Panc1 (cell line): Measurements from ENCODE around the gene CDHR5. TPM values are rescaled to one million over a fixed set of nuclear protein-coding genes. Genes with fewer than 3 reads are reported as not detected.

ENCODE experiments used
- ATAC-seq: fragments of 200-7000 bp; cut with Tn5 transposase; 2 replicates; pipeline ENCODE4 v1.9.1; 2020; ENCODE audit warnings: mild to moderate bottlenecking, moderate library complexity
- BruUV-seq: library from RNA; stranded (reverse); fragments of 400-500 nt; replicated peaks from 2 replicates; lab custom pipeline; 2021; lab: Mats Ljungman, UMichigan
- CTCF ChIA-PET: fragments of 300-600 bp; sonication (Branson Sonifier 250); formaldehyde crosslinking; loops from one replicate; lab custom pipeline; 2022; ENCODE audit warnings: antibody characterized with exemption; lab: Charles Lee
- POLR2A ChIA-PET: fragments of 300-600 bp; sonication (Branson Sonifier 250); formaldehyde crosslinking; loops from one replicate; lab custom pipeline; 2022; ENCODE audit warnings: antibody characterized with exemption; lab: Charles Lee
- DNase-seq: peaks from one replicate; pipeline ENCODE4 v3.0.0-alpha.2; 2010; ENCODE audit warnings: low read depth, low spot score
- H3K27ac ChIP-seq: 2 replicates; pipeline ENCODE4 v1.5.1; 2011; ENCODE audit warnings: mild to moderate bottlenecking, low read length, inconsistent platforms
- H3K27me3 ChIP-seq: fragments of 200-500 bp; sonication (Bioruptor generic); 2 replicates; pipeline ENCODE4 v1.6.0; 2014; ENCODE audit warnings: low read length, inconsistent platforms; ENCODE audit not compliant: control insufficient read depth, insufficient read depth
- H3K36me3 ChIP-seq: fragments of 200-500 bp; sonication (Bioruptor generic); 2 replicates; pipeline ENCODE4 v1.5.1; 2014; ENCODE audit warnings: inconsistent platforms, mild to moderate bottlenecking, low read length, moderate library complexity; ENCODE audit not compliant: control insufficient read depth, insufficient read depth
- H3K4me1 ChIP-seq: 2 replicates; pipeline ENCODE4 v1.5.1; 2011; ENCODE audit warnings: inconsistent platforms, mild to moderate bottlenecking, low read length, moderate library complexity; ENCODE audit not compliant: control insufficient read depth, insufficient read depth
- H3K4me3 ChIP-seq, 2 experiments: 2 replicates each; pipeline ENCODE4 v1.5.1; 2011 to 2012; ENCODE audit warnings: low read depth in 2 of 2, low read length in 2 of 2, mild to moderate bottlenecking in 2 of 2, inconsistent platforms in 1 of 2, moderate library complexity in 1 of 2
- H3K9me3 ChIP-seq: fragments of 200-500 bp; sonication (Bioruptor generic); 2 replicates; pipeline ENCODE4 v1.5.1; 2014; ENCODE audit warnings: low read depth, mild to moderate bottlenecking, inconsistent platforms, low read length, moderate library complexity; ENCODE audit not compliant: control insufficient read depth, insufficient read depth
- POLR2AphosphoS5 ChIP-seq: IDR thresholded peaks from 2 replicates; pipeline ENCODE4 v1.6.1; 2012; ENCODE audit warnings: mild to moderate bottlenecking, low read depth, low read length, moderate library complexity
- REST ChIP-seq, 2 experiments: IDR thresholded peaks; 2 replicates each; pipeline ENCODE4 v1.6.1; 2011 to 2012; ENCODE audit warnings: low read depth in 2 of 2, control low read depth in 1 of 2, low read length in 1 of 2, mild to moderate bottlenecking in 1 of 2, moderate library complexity in 1 of 2; ENCODE audit not compliant: insufficient read depth in 1 of 2
- SIN3A ChIP-seq: IDR thresholded peaks from 2 replicates; pipeline ENCODE4 v1.6.1; 2012; ENCODE audit warnings: low read depth, mild to moderate bottlenecking, low read length, moderate library complexity, borderline replicate concordance; ENCODE audit not compliant: insufficient read depth
- TCF7L2 ChIP-seq: IDR thresholded peaks from 2 replicates; pipeline ENCODE4 v1.6.1; 2011; ENCODE audit warnings: mild to moderate bottlenecking, low read depth, low read length, inconsistent platforms
- in situ Hi-C: cut with HindIII; loops from 2 replicates; pipeline ENCODE4 v1.10.0; 2016; ENCODE audit warnings: low sequenced_read_pairs, low pct_unique_long_range_greater_than_20kb
- intact Hi-C: fragments of 100-400 bp; cut with micrococcal nuclease; formaldehyde crosslinking; loops from one replicate; pipeline ENCODE4 v1.10.0; 2022; ENCODE audit not compliant: unreplicated experiment
- total RNA-seq: library from RNA; stranded (reverse); gene quantifications from one replicate; pipeline ENCODE4 v1.2.1, GENCODE V29; 2021; ENCODE audit not compliant: unreplicated experiment
- TF ChIP-seq, protein P1 (sequence below): fragments of 450-650 bp; IDR thresholded peaks from 2 replicates; pipeline ENCODE4 v1.5.1; 2017; ENCODE audit warnings: mild to moderate bottlenecking

The CDHR5 gene
- total RNA-seq, 1 experiment from 2014 or later = not detected

DNA sequence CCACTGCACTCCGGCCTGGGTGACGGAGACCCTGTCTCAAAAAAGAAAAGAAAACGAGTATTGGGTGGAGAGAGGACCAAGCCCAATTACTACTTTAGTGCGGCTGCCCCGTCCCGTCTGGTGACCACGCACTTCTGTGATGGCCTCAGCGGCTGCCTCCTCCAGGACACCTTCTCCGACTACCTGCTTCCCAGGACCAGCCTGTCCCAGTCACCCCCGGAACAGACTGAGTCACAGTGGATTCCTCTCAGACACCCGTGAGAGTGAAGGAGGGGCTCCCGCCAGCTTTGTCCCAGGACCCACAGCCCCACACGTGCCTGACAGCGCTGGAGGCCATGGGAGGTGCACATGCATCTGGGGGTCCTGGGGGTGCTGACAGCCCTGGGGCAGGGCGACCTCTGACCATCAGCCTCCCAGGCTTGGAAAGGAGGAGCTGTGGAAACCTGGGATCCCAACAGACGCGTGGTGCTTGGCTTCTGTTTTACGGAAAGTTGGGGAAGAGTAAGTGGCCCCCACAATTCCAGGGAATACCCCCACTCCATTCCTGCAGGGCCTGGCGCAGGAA, 17.1 kb upstream of the CDHR5 start:
- no peak for DNase-seq
- BruUV-seq = no TSS peak
- Histone ChIP-seq H3K4me3 (no peak overlapping the region), H3K4me1 (peaks cover 21% of the 10 kb centered on the region), H3K27me3 (no peaks in the 10 kb centered on the region), H3K27ac (no peak overlapping the region), H3K9me3 (no peaks in the 10 kb centered on the region), H3K36me3 (no peaks in the 10 kb centered on the region)
- ATAC-seq = no peak
- ChIA-PET POLR2A (no interaction called here), CTCF (no interaction called here)
- in situ Hi-C loops (no loop called here), intact Hi-C loops (no loop called here)
- TF ChIP-seq TCF7L2 = no peak
- TF ChIP-seq, protein P1, sequence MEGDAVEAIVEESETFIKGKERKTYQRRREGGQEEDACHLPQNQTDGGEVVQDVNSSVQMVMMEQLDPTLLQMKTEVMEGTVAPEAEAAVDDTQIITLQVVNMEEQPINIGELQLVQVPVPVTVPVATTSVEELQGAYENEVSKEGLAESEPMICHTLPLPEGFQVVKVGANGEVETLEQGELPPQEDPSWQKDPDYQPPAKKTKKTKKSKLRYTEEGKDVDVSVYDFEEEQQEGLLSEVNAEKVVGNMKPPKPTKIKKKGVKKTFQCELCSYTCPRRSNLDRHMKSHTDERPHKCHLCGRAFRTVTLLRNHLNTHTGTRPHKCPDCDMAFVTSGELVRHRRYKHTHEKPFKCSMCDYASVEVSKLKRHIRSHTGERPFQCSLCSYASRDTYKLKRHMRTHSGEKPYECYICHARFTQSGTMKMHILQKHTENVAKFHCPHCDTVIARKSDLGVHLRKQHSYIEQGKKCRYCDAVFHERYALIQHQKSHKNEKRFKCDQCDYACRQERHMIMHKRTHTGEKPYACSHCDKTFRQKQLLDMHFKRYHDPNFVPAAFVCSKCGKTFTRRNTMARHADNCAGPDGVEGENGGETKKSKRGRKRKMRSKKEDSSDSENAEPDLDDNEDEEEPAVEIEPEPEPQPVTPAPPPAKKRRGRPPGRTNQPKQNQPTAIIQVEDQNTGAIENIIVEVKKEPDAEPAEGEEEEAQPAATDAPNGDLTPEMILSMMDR = no peak
- TF ChIP-seq SIN3A = no peak
- TF ChIP-seq POLR2AphosphoS5 = no peak
- no peak for TF ChIP-seq REST (IDR thresholded peaks at IDR 0.05; ENCODE audit: insufficient read depth in 1 of 2, low read depth in 2 of 2, low read length in 1 of 2)

DNA sequence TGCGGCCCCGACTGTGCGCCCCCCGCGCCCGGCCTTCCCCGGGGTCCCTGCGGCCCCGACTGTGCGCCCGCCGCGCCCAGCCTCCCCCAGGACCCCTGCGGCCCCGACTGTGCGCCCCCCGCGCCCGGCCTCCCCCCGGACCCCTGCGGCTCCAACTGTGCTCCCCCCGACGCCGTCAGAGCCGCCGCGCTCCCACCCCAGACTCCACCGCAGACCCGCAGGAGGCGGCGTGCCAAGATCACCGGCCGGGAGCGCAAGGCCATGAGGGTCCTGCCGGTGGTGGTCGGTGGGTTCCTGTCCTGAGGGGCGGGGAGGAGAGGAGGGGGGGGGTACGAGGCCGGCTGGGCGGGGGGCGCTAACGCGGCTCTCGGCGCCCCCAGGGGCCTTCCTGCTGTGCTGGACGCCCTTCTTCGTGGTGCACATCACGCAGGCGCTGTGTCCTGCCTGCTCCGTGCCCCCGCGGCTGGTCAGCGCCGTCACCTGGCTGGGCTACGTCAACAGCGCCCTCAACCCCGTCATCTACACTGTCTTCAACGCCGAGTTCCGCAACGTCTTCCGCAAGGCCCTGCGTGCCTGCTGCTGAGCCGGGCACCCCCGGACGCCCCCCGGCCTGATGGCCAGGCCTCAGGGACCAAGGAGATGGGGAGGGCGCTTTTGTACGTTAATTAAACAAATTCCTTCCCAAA, 15.4 kb upstream of the CDHR5 start:
- DNase-seq (no peak), ATAC-seq (no peak)
- TF ChIP-seq POLR2AphosphoS5 (no peak), SIN3A (no peak), TCF7L2 (no peak), REST (IDR thresholded peaks at IDR 0.05; ENCODE audit: insufficient read depth in 1 of 2, low read depth in 2 of 2, low read length in 1 of 2) (no peak)
- TF ChIP-seq, protein P1 = no peak
- H3K9me3 ChIP-seq = no peaks in the 10 kb centered on the region
- intact Hi-C loops = no loop called here
- H3K27ac ChIP-seq = no peak overlapping the region
- H3K4me1 ChIP-seq = peaks cover 21% of the 10 kb centered on the region
- H3K36me3 ChIP-seq = no peaks in the 10 kb centered on the region
- in situ Hi-C loops = no loop called here
- no peak overlapping the region for H3K4me3 ChIP-seq
- BruUV-seq = no TSS peak
- POLR2A ChIA-PET = no interaction called here
- CTCF ChIA-PET = no interaction called here
- no peaks in the 10 kb centered on the region for H3K27me3 ChIP-seq
